GM18517 (cell line): ENCODE measurements around the gene ASPA.

Experiments
- ATAC-seq: cut with Tn5 transposase; IDR thresholded peaks from one replicate; pipeline ENCODE4 v1.9.1; 2021; ENCODE audit warnings: mild to moderate bottlenecking, moderate library complexity; ENCODE audit not compliant: unreplicated experiment

ASPA gene

GRCh38 chr17:3532859-3533142 is 57.0 kb downstream of the ASPA start:
- no peak for ATAC-seq

GRCh38 chr17:3533752-3534151 is 58.0 kb downstream of the ASPA start:
- no peak for ATAC-seq

GRCh38 chr17:3534881-3535252 is 59.1 kb downstream of the ASPA start:
- no peak for ATAC-seq

GRCh38 chr17:3535253-3535995 is 59.6 kb downstream of the ASPA start:
- no peak for ATAC-seq

GRCh38 chr17:3536716-3537115 is 60.9 kb downstream of the ASPA start:
- ATAC-seq = no peak

GRCh38 chr17:3539881-3540540 is 64.2 kb downstream of the ASPA start:
- ATAC-seq = no peak

- ATAC-seq = no peak
These were observed 66.8 kb downstream of the ASPA start for GRCh38 chr17:3542410-3543088.

- no peak for ATAC-seq
These were observed 67.7 kb downstream of the ASPA start for GRCh38 chr17:3543453-3543852.

GRCh38 chr17:3544365-3544764 is 68.6 kb downstream of the ASPA start:
- ATAC-seq = no peak

GRCh38 chr17:3545151-3545550 is 69.4 kb downstream of the ASPA start:
- no peak for ATAC-seq

GRCh38 chr17:3546521-3546920 is 70.7 kb downstream of the ASPA start:
- ATAC-seq = no peak

- ATAC-seq = no peak
These were observed 71.2 kb downstream of the ASPA start for GRCh38 chr17:3546997-3547396.

GRCh38 chr17:3547628-3548027 is 71.8 kb downstream of the ASPA start:
- no peak for ATAC-seq

GRCh38 chr17:3549610-3550162 is 73.9 kb downstream of the ASPA start:
- ATAC-seq = no peak

GRCh38 chr17:3551189-3551588 is 75.4 kb downstream of the ASPA start:
- no peak for ATAC-seq

GRCh38 chr17:3552916-3553315 is 77.1 kb downstream of the ASPA start:
- ATAC-seq = no peak
